GM13977 (cell line): ENCODE data around the gene SCYL3.

Experiments used
- DNase-seq: peaks from one replicate; pipeline ENCODE4 v3.0.0; 2012; ENCODE audit warnings: low spot score
- CTCF ChIP-seq: IDR thresholded peaks from 2 replicates; pipeline ENCODE4 v1.5.1; 2012; ENCODE audit warnings: mild to moderate bottlenecking, control low read depth; ENCODE audit not compliant: insufficient read depth; ENCODE audit errors: extremely low read depth, missing control alignments
- in situ Hi-C: fragments of 300-500 bp; cut with MboI; formaldehyde crosslinking; loops from one replicate; pipeline ENCODE4 v1.12.0; 2022; ENCODE audit warnings: low sequenced_read_pairs, low pct_unique_long_range_greater_than_20kb, mixed read lengths, inconsistent platforms; ENCODE audit not compliant: unreplicated experiment

The SCYL3 gene

GRCh38 chr1:169885207-169885606 lies 8.5 kb downstream of the SCYL3 start:
- in situ Hi-C loops = no loop called here
- no peak for DNase-seq
- TF ChIP-seq CTCF = no peak

GRCh38 chr1:169884634-169885033 lies 9.1 kb downstream of the SCYL3 start:
- DNase-seq = no peak
- TF ChIP-seq CTCF = no peak
- in situ Hi-C loops = no loop called here

- no peak for DNase-seq
- in situ Hi-C loops = no loop called here
- no peak for TF ChIP-seq CTCF
These were observed 11.6 kb downstream of the SCYL3 start for GRCh38 chr1:169882039-169882511.

- in situ Hi-C loops = no loop called here
- no peak for TF ChIP-seq CTCF
- DNase-seq = no peak
These were observed 14.5 kb downstream of the SCYL3 start for GRCh38 chr1:169879034-169879840.

- in situ Hi-C loops = no loop called here
These were observed 15.2 kb downstream of the SCYL3 start for GRCh38 chr1:169878498-169878897.

GRCh38 chr1:169877800-169878491 lies 15.8 kb downstream of the SCYL3 start:
- in situ Hi-C loops = no loop called here
- no peak for TF ChIP-seq CTCF
- DNase-seq = no peak

More at GRCh38 chr1:169878498-169878897, 15.2 kb downstream of the SCYL3 start:
- no peak for TF ChIP-seq CTCF
- no peak for DNase-seq
